GM12864 (cell line): ENCODE measurements around the gene KCTD6.

Experiments used
- DNase-seq: peaks from one replicate; pipeline ENCODE4 v3.0.0-alpha.2; 2011; ENCODE audit warnings: low read depth
- H3K4me3 ChIP-seq: 2 replicates; pipeline ENCODE4 v1.5.1; 2011; ENCODE audit warnings: mild to moderate bottlenecking, low read depth, low read length, control low read depth
- CTCF ChIP-seq: IDR thresholded peaks from 2 replicates; pipeline ENCODE4 v1.5.1; 2011; ENCODE audit warnings: low read depth, mild to moderate bottlenecking, moderate library complexity, low read length, control low read depth, inconsistent platforms; ENCODE audit errors: missing control alignments

The KCTD6 gene

GRCh38 chr3:58464866-58465265 lies 27.0 kb upstream of the KCTD6 start:
- DNase-seq = no peak
- TF ChIP-seq CTCF = no peak
- H3K4me3 ChIP-seq = no peak overlapping the region

- no peak overlapping the region for H3K4me3 ChIP-seq
- TF ChIP-seq CTCF = no peak
- no peak for DNase-seq
Measured at GRCh38 chr3:58466899-58467563, 24.9 kb upstream of the KCTD6 start.

GRCh38 chr3:58469096-58469495 lies 22.8 kb upstream of the KCTD6 start:
- no peak overlapping the region for H3K4me3 ChIP-seq
- DNase-seq = no peak
- TF ChIP-seq CTCF = no peak

- H3K4me3 ChIP-seq = no peak overlapping the region
- no peak for DNase-seq
- TF ChIP-seq CTCF = no peak
Measured at GRCh38 chr3:58470363-58471024, 21.4 kb upstream of the KCTD6 start.

- no peak for DNase-seq
- H3K4me3 ChIP-seq = no peak overlapping the region
- TF ChIP-seq CTCF = no peak
Measured at GRCh38 chr3:58471025-58471887, 20.6 kb upstream of the KCTD6 start.

- no peak for TF ChIP-seq CTCF
- DNase-seq = no peak
- H3K4me3 ChIP-seq = no peak overlapping the region
Measured at GRCh38 chr3:58473275-58473674, 18.6 kb upstream of the KCTD6 start.
